CD4-positive, alpha-beta T cell treated with Interleukin-12 subunit alpha and Interleukin-12 subunit beta, for 1 hour (primary cell): ENCODE measurements around the gene TMEM86B.
A peak's percentile ranks its signal among the peaks of the same experiment; 100 is the strongest.
"Not testable (repeated sequence)": the region's sequence is repeated elsewhere in the genome, so short reads cannot be mapped to it uniquely, and the experiment has no call there.

Experiments used
- DNase-seq: peaks from one replicate; pipeline ENCODE4 v3.0.0-alpha.2; 2020

TMEM86B gene

GRCh38 chr19:55240713-55241020 lies 12.1 kb upstream of the TMEM86B start:
- no peak for DNase-seq

DNA sequence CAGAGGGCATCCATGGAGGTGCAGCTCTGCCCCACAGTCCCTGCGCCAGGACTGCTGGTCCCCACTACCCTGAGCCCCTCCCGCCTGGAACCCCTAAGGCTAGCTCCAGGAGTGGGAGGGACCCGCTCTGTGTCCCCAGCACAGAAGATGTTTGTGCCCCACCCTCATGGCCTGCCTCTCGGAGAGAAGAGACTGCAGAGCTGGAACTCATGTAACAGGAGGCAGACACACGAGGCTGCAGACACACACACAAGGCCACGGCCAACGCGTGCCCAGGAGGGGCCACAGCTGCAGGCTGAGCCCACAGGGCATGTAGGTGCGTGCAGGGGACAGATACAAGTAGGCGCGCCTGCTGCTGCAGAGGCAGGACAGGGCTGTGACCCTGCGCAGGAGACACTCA lies 10.4 kb upstream of the TMEM86B start:
- DNase-seq = no peak

DNA sequence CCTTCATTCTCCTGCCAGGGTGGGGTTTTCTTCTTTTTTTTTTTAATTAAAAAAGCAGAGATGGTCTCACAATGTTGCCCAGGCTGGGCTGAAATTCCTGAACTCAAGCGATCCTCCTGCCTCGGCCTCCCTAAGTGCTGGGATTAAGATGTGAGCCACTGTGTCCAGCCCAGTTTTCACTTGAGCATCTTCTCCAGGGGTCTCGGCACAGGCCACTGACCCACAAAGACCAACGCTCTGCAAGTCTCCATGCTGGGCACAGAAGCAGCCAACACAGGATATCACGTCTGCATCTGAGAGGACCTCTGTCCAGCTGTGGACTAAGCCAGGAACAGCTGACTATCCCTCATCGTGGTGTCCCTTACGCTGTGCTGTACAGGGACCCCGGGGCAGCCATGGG lies 9.5 kb upstream of the TMEM86B start:
- no peak for DNase-seq

DNA sequence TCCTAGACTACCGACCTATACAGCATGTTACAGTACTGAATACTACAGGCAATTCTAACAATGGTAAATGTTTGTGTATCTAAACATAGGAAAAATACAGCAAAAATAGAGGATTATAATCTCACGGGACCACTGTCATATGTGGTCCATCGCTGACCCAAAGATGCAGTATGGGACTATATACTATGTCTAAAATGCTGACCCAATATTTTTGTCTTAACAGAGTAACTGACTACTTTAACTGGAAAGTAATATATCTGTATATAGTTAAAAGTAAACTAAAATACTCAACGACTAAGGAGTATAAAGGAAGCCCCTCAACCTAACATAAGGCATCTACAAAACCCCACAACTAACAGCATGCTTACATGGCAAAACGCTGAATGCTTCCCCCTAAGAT lies 4.4 kb upstream of the TMEM86B start:
- DNase-seq = no peak

GRCh38 chr19:55232286-55232602 lies 3.7 kb upstream of the TMEM86B start:
- no peak for DNase-seq

DNA sequence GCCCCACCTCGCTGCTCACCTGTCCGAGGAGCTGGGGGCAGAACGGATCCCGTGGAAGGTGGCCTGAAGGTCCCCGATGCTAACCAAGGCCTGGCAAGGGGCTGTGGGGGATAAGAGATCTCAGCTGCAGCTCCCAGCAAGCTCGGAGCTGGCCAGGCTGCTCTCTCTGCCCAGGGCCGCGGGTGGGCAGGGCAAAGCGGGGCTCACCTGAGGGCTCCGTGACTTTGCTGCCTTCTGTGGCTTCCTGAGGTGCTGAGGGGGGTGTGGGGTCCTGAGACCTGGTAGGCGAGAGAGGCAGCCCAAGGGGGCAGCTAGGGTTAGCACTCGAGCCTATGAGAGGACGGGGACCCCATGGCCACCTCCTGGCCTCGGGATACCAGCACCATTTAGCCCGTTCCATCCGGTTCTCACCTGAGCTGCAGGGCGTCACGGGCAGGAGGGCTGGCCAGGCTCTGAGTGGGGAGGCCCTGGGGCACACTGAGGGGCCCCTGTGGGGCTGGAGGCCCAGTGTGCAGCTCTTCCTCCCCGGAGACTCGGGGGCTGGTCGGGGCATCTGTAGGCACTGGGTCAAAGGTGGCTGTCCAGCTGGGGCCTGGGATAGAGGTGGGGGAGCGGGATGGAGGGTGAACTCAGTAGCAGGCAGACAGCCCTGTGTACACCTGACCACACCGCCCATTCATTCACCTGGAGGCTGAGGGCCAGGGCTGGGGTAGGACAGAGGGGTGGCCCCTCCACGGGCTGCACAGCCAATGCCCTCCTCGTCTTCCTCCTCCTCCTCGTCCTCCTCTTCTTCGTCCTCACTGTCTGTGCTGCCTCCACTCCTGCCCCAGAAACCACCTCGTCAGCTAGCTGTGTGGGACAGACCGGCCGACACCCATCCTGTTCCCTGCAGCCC lies 3.1 kb upstream of the TMEM86B start:
- no peak for DNase-seq

DNA sequence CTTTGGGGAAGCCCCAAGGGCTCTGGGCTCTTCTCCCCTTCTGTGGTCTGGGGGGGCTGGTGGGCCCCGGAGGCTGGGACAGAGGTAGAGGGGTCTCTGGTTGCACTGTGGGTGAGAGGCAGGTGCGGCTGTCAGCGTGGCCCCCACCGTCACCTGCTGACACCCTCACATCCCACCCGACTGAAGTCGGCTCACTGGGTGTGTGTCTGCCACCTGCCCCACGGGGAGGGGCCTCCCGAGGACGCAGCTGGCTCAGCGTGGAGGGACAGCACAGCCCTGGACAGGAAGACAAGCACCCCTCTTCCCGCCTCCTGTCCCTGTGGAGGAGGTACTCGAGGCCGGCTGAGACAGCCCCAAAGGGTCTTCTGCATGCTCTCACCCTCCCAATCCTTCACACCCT lies 2.2 kb upstream of the TMEM86B start:
- no peak for DNase-seq

DNA sequence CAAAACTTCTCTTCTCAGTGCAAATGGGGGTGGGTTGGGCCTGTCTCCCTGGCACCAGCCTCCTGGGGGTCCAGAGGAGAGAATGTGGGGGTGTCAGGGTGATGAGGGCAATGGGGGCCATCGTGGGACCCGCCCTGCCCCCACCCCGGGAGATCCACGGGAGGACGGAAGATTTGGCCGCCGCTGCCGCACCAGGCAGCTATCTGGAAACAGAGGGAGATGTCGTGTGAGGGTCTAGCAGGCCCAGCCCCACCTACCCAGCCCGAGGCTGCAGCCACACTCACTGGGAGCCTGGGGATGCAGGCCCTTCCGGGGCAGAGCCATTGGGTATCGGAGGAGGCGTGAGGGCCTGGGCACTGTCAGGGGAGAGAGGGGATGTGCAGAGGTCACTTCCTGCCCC lies 1.8 kb upstream of the TMEM86B start:
- no peak for DNase-seq

GRCh38 chr19:55229789-55230182 lies 1.2 kb upstream of the TMEM86B start:
- no peak for DNase-seq

DNA sequence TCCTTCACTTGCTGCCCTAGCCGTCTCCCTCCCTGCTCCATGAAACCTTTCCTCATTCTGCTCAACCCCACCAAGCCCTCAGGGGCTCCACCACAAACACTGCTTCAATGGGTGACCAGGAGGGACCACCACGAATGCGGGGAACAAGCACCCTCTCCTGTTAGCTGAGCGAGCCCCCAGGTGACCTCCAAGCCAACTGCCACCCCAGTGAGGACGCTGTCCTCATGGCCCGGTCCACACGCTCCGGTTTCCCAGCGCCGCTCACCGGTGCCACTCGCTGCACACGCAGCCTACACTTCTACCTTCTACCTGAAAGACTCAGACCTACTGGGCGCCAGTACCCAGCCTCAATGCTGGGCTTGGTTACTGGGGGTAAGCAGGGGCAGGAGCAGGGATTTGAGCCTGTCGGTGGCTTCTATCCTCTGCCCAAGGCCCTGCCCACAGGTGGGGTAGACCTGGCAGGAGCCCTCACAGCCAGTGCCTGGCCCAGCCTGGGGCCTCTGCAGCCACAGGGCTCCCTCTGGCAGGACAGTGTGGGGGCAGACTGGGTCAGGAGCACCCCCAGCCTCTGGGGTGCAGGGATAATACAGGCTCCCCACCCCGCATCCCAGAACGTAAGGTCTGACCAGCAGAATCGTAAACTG lies 704 bp upstream of the TMEM86B start:
- no peak for DNase-seq

DNA sequence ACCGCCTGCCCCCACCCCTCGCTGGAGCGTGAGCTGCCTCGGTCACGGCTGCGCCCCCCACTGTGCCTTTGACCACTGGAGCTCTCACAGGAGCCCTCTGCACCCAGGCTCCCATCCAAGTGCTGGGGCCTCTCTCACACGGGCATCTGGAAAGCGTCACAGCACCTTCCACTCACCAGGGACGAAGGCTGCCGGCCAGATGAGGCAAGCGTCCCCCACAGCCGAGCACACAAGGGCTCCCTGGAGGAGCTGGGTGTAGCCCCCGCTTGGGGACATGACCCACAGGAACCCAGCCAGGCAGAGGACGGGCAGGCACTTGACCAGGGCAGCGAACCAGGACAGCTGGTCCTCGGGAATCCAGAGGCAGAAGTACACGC lies 560 bp downstream of the TMEM86B start:
- no peak for DNase-seq

DNA sequence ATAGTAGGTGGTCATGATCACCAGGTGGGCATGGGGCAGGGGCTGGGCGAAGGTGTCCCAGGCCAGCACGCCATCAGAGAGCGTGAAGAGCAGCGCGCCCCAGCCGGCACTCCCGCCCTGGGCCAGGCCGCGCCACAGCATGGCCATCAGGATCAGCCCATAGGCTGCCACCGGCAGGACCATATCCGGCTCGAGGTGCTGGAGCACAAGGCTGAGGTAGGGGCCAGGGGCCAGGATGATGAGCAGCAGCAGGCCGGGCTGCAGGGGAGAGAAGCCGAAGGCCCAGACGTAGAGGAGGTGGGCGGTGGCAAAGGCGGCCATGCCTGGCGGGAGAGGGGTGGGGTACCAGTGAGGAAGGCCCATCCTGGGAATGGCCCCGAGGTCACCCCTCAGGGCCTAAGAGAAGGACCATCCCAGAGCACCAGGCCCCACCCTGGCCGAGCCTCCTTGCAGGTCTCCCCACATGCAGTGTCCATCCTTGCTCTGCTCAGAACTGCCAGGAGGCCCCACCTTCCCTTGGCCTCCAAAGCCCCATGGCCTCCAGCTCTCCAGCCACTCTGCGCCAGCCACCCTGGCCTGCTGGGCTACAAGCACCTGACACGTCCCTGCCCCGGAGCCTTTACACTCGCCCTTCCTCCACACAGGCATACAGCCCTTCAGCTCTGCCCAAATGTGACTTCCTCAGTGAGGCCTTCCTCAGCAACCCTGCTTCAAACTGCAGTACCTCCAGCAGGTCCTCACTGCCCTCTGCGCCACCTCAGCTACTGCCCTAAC lies 1.1 kb downstream of the TMEM86B start:
- no peak for DNase-seq

DNA sequence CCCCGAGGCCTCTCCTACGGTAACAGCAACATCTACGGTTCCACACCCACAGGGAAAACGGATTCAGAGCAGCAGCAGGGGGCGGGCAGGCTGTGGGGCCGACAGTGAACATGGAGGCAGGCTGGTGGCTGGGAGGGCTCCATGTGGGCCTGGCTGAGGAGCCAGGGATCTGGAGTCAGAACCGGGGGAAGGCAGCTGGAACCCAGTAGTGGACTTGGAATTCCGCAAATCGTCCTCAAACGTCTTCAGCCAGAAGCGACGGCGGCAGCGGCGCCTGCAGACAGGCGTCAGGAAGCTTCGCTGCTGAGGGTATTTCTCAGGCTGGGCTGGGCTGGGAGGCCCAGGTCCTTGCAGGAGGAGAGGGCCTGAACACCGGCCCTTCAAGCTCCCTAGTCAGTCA lies 1.8 kb downstream of the TMEM86B start:
- no peak for DNase-seq

DNA sequence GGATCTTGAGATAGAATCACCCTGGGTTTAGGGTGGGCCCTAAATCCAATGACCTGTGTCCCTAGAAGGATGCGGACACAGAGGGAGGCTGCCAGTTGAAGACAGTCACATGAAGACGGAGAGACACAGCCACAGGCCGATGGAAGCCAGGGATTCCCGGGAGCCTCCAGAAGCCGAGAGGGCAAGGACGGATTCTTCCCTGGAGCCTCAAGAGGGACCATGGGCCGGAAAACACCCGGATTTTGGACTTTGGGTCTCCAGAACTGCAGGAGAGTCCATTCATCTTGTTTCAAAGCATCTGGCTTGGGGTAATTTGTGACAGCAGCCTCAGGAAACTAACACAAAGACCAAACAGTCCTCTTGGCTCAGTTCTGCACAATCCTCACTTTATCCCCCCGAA lies 2.3 kb downstream of the TMEM86B start:
- DNase-seq = no peak

DNA sequence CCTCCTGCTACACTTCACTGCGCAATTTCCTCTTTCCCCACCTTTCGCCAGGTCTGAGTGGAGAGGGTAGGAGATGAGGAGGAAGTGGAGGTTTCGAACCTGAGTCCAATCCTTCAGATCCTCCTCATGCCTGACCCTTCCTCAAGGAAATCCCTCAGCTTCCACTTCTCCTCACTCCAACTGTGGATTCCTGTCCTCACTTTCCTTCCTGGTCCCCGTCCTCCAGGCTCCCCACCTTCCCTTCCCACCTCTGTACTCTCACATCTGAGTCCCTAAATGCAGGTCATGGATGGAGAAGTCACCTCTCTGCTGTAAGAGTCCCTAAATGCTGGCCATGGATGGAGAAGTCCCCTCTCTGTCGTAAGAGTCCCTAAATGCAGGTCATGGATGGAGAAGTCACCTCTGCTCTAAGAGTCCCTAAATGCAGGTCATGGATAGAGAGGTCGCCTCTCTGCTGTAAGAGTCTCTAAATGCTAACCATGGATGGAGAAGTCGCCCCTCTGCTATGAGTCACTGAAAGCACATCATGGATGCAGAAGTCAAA lies 3.1 kb downstream of the TMEM86B start:
- no peak for DNase-seq

DNA sequence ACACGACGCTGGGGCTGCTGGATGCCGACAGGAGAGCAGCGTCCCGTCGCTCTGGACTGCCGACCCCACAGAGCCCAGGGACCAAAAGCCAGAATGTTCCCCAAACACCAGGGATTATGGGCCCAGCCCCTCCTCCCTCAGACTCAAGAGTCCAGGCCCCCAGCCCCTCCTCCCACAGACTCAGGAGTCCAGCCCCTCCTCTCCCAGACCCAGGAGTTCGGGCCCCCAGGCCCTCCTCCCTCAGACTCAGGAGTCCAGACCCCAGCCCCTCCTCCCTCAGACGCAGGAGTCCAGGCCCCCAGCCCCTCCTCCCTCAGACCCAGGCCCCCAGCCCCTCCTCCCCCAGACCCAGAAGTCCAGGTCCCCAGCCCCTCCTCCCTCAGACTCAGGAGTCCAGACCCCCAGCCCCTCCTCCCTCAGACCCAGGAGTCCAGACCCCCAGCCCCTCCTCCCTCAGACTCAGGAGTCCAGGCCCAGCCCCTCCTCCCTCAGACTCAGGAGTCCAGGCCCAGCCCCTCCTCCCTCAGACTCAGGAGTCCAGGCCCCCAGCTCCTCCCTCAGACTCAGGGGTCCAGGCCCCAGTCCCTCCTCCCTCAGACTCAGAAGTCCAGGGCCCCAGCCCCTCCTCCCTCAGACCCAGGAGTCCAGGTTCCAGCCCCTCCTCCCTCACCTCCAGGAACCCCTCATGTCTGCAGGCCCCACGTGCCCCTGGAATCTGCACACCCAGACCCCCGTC lies 3.7 kb downstream of the TMEM86B start:
- DNase-seq = not testable (repeated sequence)

- DNase-seq = no peak
Observed at GRCh38 chr19:55224038-55224665, 4.4 kb downstream of the TMEM86B start.

DNA sequence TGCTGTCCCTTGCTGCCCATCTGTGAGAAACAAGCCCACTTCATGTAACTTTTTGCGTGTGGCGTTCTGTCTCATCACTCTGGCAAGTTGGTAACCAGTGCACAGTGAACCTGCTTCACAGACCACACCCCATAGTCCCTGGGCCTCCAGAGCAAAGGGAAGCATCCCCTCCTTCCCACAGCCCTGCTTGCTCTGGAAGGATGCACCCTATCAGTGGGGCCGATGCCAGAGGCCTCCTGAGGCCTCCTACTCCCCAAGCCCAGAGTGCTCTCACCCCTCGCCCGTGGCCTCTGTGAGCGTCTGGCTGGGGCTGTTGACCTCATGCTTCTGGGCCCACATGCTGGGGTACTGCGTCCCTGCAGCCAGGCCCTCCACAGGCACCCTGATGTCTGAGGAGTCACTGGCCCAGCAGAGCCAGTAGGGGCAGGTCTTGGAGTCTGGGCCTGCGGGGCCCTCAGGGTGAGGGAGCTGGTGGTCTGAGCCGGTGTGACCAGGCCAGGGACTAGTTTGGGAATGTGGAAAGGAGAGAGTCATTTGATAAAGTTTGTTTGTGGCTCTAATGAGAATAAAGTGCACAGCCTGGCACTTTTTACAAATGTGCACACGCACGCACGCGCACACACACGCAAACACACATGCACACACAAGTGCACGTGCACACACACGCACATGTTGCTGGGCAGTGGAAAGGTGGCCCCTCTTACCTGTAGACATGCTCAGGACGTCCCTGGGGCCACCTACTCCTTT lies 5.1 kb downstream of the TMEM86B start:
- DNase-seq = no peak

DNA sequence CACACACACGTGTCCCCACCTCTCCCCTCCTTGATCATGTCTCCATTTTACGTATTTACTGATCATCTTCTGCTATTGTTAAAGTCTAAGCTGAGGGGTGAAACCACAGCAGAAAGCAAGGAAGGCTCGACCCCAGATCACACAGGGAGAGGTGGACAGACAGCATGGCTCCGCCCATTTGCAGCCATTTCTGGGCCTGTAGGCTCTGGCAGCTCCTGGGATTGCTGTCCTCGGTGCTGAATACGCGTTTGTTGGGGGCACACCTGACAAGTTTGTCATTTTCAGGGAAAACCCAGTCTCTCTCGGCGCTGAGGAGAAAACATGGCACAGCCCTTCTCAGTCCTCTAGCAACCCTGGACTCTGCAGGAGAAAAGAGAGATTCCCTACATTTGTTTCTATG lies 8.0 kb downstream of the TMEM86B start:
- DNase-seq = no peak

DNA sequence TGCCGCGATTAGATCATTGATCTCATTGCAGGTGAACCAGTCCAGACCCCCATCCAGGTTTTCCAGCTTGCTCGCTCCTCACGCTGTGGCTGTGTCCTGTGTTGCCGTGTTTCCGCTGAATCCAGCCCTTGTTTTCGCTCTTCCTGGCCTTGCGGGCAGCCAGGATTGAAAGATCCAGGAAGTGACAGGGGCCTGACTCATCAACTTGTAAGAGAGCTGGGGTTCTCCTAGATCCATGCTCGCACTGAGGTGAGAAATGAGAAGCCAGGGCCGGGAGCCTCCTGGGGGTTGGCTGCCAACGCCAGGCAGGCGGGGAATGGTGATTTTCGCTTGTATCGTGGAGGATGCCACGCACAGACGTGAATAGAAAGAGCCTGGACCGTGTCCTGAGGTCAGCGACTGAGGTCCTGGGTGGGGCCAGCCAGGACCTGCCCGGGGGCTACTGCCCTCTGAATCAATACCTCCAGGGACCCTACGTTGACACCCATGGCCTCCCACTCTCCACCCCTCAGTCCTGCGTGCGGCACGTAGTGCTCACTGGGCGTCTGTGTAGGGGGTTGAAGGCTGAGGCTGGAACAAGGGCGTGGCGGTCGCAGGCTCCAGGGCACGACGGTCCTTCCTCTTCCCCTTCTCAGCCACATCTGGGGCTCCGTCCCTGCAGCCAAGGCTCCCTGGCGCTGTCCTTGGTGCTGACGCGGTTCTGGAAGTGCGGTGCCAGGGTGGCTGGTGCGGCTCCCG lies 11.9 kb downstream of the TMEM86B start:
- DNase-seq = peak; percentile 41

- no peak for DNase-seq
Observed at GRCh38 chr19:55213547-55213946, 15.0 kb downstream of the TMEM86B start.
